GM12878 (cell line): ENCODE results near the gene SCGN.

Experiments
- CBX5 ChIP-seq: sonication (generic); IDR thresholded peaks from 2 replicates; pipeline ENCODE4 v1.6.1; 2016; ENCODE audit warnings: low read depth, moderate library complexity, mild to moderate bottlenecking, inconsistent platforms
- TF ChIP-seq, protein P1 (sequence below), 3 experiments: IDR thresholded peaks in 2 of 3; conservative IDR thresholded peaks in 1 of 3; 2 replicates each; pipeline ENCODE4 v1.5.1; 2011; ENCODE audit warnings: low read depth in 3 of 3, low read length in 3 of 3, mild to moderate bottlenecking in 3 of 3, control low read depth in 2 of 3, moderate library complexity in 2 of 3, inconsistent platforms in 1 of 3, mixed read lengths in 1 of 3; ENCODE audit not compliant: control insufficient read depth in 2 of 3, insufficient read depth in 1 of 3; ENCODE audit errors: extremely low read depth in 1 of 3

DNA sequence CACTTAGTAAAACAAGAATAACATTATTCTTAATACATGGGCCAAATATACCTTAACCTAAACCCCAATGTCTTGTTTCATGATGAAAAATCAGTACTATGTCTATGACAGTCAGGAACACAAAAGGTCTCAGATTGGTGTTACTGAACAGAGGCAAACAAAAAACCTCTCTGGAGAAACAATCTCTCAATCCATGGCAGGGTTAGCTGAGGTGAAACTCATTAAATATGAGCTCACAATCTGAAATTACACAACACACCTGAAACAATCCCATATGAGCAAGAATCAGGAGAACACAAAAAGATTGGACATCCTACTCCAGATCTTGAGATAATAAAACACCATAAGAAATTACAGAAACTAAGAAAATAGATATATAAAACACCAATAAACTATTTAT is 96.0 kb downstream of the SCGN start:
- no peak for TF ChIP-seq CBX5
- TF ChIP-seq, protein P1, sequence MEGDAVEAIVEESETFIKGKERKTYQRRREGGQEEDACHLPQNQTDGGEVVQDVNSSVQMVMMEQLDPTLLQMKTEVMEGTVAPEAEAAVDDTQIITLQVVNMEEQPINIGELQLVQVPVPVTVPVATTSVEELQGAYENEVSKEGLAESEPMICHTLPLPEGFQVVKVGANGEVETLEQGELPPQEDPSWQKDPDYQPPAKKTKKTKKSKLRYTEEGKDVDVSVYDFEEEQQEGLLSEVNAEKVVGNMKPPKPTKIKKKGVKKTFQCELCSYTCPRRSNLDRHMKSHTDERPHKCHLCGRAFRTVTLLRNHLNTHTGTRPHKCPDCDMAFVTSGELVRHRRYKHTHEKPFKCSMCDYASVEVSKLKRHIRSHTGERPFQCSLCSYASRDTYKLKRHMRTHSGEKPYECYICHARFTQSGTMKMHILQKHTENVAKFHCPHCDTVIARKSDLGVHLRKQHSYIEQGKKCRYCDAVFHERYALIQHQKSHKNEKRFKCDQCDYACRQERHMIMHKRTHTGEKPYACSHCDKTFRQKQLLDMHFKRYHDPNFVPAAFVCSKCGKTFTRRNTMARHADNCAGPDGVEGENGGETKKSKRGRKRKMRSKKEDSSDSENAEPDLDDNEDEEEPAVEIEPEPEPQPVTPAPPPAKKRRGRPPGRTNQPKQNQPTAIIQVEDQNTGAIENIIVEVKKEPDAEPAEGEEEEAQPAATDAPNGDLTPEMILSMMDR (IDR thresholded peaks at IDR 0.05 in 2 of 3, conservative IDR thresholded peaks at IDR 0.05 in 1 of 3; ENCODE audit: control insufficient read depth in 2 of 3, extremely low read depth in 1 of 3, insufficient read depth in 1 of 3, low read depth in 3 of 3, low read length in 3 of 3): no peak
